RWPE2 (cell line): ENCODE results near the gene KDSR.

Source experiments
- ATAC-seq: fragments of 200-7000 bp; cut with Tn5 transposase; 3 replicates; pipeline ENCODE4 v1.9.1; 2021; ENCODE audit warnings: low read depth
- DNase-seq: peaks from one replicate; pipeline ENCODE4 v3.0.0-alpha.2; 2020; ENCODE audit warnings: low spot score
- H3K27ac ChIP-seq: fragments of 450-650 bp; 2 replicates; pipeline ENCODE4 v1.5.1; 2017; ENCODE audit warnings: mild to moderate bottlenecking; ENCODE audit not compliant: poor library complexity, severe bottlenecking
- H3K27me3 ChIP-seq: fragments of 250-450 bp; sonication (Bioruptor Pico); 2 replicates; pipeline ENCODE4 v1.5.1; 2021; ENCODE audit warnings: mild to moderate bottlenecking, moderate library complexity; ENCODE audit not compliant: insufficient read depth, poor library complexity, severe bottlenecking
- H3K36me3 ChIP-seq: fragments of 250-450 bp; sonication (Bioruptor Pico); 2 replicates; pipeline ENCODE4 v1.5.1; 2020; ENCODE audit warnings: low read depth, mild to moderate bottlenecking, moderate library complexity
- H3K4me1 ChIP-seq: fragments of 250-450 bp; sonication (Bioruptor Pico); 2 replicates; pipeline ENCODE4 v1.5.1; 2021; ENCODE audit warnings: mild to moderate bottlenecking, moderate library complexity; ENCODE audit not compliant: insufficient read depth, poor library complexity, severe bottlenecking
- H3K4me3 ChIP-seq: fragments of 250-450 bp; sonication (Bioruptor Pico); 2 replicates; pipeline ENCODE4 v1.5.1; 2021; ENCODE audit warnings: mild to moderate bottlenecking, moderate library complexity; ENCODE audit not compliant: severe bottlenecking
- H3K9me3 ChIP-seq: fragments of 250-450 bp; sonication (Bioruptor Pico); 2 replicates; pipeline ENCODE4 v1.5.1; 2021; ENCODE audit warnings: mild to moderate bottlenecking, moderate library complexity; ENCODE audit not compliant: severe bottlenecking
- TF ChIP-seq, protein P1 (sequence below): fragments of 450-650 bp; IDR thresholded peaks from one replicate; pipeline ENCODE4 v1.5.1; 2017; ENCODE audit warnings: mild to moderate bottlenecking, moderate library complexity; ENCODE audit not compliant: poor library complexity, severe bottlenecking

KDSR gene, protein sequence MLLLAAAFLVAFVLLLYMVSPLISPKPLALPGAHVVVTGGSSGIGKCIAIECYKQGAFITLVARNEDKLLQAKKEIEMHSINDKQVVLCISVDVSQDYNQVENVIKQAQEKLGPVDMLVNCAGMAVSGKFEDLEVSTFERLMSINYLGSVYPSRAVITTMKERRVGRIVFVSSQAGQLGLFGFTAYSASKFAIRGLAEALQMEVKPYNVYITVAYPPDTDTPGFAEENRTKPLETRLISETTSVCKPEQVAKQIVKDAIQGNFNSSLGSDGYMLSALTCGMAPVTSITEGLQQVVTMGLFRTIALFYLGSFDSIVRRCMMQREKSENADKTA

DNA sequence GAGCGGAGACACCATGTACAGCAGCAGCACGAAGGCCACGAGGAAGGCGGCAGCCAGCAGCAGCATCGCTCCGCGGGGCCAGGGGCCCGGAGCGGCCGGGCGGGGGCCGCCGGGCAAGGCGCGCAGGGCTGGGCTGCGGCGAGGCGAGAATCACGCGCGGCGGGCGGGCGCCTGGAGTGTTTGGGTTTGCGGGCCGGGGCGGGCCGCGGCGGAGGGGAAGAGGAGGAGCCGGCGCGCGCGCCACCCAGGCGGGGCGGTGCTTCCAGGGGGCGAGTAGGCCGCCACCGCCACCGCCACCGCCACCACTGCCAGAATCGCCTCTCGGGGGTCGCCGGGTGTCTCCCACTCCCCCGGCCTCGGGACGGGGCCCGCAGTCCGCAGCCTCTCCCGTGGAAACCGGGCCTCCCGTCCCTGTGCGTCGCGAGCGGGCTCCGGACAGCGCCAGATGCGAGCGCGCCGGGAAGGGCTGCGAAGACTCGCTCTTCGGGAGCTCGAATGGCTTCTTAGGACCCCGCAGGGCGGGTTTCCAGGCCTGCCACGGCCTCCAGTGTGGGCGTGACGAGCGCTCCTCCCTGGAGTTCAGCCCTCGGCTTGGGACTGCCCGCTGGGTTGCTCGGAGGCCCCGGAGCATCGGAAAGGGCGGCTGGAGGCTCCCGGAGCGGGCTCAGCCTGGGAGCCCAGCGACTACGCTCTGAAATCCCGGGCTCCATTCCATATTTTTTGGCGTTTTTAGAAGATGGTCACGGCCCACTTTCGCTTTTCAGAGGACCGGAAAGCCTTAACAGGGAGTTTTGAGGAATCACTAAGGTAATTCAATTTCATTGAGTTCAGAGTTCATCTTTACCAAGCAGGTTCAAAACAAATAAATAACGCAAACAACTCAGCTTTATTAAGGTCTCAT is at the start of gene KDSR:
Gene KDSR (minus strand): TSS at position 154 of the 901 bp plus-strand sequence. CDS start 88 bp downstream, at position 66.
- Histone ChIP-seq H3K27ac (peak within 1 kb of the TSS; percentile 91), H3K4me3 (peak within 1 kb of the TSS; percentile 80), H3K27me3 (no peaks in the 10 kb centered on the region), H3K4me1 (peaks cover 10% of the 10 kb centered on the region), H3K9me3 (no peaks in the 10 kb centered on the region), H3K36me3 (peaks cover 25% of the 10 kb centered on the region)
- TF ChIP-seq, protein P1, sequence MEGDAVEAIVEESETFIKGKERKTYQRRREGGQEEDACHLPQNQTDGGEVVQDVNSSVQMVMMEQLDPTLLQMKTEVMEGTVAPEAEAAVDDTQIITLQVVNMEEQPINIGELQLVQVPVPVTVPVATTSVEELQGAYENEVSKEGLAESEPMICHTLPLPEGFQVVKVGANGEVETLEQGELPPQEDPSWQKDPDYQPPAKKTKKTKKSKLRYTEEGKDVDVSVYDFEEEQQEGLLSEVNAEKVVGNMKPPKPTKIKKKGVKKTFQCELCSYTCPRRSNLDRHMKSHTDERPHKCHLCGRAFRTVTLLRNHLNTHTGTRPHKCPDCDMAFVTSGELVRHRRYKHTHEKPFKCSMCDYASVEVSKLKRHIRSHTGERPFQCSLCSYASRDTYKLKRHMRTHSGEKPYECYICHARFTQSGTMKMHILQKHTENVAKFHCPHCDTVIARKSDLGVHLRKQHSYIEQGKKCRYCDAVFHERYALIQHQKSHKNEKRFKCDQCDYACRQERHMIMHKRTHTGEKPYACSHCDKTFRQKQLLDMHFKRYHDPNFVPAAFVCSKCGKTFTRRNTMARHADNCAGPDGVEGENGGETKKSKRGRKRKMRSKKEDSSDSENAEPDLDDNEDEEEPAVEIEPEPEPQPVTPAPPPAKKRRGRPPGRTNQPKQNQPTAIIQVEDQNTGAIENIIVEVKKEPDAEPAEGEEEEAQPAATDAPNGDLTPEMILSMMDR, result no peak
- DNase-seq, result peak; percentile 92
- ATAC-seq, result peak; percentile 92

DNA sequence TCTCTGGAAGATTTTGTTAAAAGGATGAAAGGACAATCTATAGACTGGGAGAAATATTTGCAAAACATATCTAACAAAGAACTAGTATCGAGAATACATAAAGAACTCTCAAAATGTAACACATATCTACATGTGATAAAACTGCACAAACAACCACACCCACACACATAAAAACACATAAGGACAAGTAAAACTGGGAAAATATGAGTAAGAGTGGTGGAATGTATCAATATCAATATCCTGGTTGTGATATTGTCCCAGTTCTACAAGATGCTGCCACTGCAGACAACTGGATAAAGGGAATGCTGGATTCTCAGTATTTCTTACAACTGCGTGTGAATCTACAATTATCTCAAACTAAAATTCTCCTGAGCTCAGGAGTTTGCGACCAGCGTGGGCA is 45.9 kb upstream of the KDSR start:
- ATAC-seq (no peak), DNase-seq (no peak)
- peaks cover 41% of the 10 kb centered on the region for H3K4me1 ChIP-seq
- TF ChIP-seq, protein P1, result no peak
- H3K27ac ChIP-seq, result peak overlapping the region; percentile 86
- no peaks in the 10 kb centered on the region for H3K27me3 ChIP-seq
- no peak overlapping the region for H3K4me3 ChIP-seq
- peaks cover 59% of the 10 kb centered on the region for H3K36me3 ChIP-seq
- no peaks in the 10 kb centered on the region for H3K9me3 ChIP-seq

DNA sequence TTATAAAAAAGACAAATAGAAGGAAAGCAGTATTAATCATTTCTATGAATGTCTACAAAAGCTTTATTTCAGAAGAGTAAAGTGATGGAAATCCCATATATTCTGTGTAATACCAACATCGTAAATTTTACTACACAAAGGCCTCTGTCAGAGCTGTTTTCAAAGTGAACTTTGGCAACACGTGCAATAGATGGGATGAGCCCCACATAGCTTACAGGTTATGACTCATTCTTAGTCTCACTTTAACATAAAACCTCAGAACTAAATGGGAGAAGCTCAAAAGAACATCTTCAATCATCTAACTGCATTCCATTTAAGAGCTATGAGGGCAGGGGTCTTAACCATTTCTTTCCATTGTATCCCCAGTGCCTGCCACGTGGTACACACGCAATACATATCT is 43.8 kb upstream of the KDSR start:
- peak overlapping the region; percentile 86 for H3K27ac ChIP-seq
- DNase-seq (no peak), ATAC-seq (peak; percentile 92)
- H3K27me3 ChIP-seq, result no peaks in the 10 kb centered on the region
- H3K4me3 ChIP-seq, result no peak overlapping the region
- H3K9me3 ChIP-seq, result no peaks in the 10 kb centered on the region
- H3K36me3 ChIP-seq, result peaks cover 73% of the 10 kb centered on the region
- H3K4me1 ChIP-seq, result peaks cover 48% of the 10 kb centered on the region
- TF ChIP-seq, protein P1, result no peak

DNA sequence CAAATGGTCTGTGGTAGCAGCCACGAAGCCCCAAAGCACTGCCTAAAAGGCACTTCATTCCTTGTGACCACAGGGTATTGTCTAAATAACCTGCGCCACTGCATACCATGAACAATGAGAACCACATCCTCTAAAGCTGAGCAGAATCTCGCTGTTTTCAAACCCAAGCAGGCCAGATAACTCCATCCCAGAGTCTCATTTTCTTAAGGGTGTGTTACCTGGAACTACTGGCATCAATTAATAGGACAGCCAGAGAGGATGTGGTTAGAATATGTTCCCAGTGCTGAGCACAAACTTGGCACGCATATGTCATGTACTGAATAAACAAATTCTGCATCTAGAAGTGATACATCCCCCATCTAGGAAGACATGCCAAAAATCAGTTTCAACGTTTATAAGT is 42.3 kb upstream of the KDSR start:
- ATAC-seq (peak; percentile 68), DNase-seq (no peak)
- Histone ChIP-seq H3K27ac (peak overlapping the region; percentile 86), H3K27me3 (no peaks in the 10 kb centered on the region), H3K9me3 (no peaks in the 10 kb centered on the region), H3K36me3 (peaks cover 79% of the 10 kb centered on the region), H3K4me1 (peaks cover 48% of the 10 kb centered on the region), H3K4me3 (no peak overlapping the region)
- TF ChIP-seq, protein P1, result no peak
